Activated CD8-positive, alpha-beta memory T cell treated with anti-CD3 and anti-CD28 coated beads, Interleukin-2, amount 50 U/mL, for 1 hour (primary cell): Measurements from ENCODE around the gene WT1.
"Not testable (repeated sequence)": the region's sequence is repeated elsewhere in the genome, so short reads cannot be mapped to it uniquely, and the experiment has no call there.

Experiments used
- DNase-seq: peaks from one replicate; pipeline ENCODE4 v3.0.0-alpha.2; 2020; ENCODE audit errors: extremely low read depth

WT1 gene

DNA sequence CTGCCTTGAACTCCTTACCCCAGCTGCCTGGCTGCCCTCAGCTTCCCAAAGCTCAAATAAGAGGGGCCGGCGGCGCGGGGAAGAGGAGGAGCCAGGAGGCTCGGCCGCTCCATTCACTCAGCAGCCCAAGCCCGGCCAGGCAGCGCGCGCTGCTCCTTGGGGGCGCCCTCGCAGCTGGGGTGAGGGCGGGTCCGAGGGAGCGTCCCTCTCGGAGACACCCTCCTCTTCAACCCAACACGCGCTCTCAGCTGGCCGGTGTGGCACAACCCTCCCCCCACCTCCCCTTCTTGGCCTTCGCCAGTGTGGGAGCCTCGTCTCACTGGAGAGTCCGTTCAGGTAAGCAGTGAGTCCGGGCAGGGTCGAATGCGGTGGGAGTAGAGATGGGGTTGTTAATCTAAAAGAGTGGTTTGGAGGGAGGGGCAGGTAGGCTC, at the start of gene WT1:
Gene WT1, minus strand, starts transcription at position 29 of the 431 bp plus-strand sequence.
- DNase-seq: no peak

DNA sequence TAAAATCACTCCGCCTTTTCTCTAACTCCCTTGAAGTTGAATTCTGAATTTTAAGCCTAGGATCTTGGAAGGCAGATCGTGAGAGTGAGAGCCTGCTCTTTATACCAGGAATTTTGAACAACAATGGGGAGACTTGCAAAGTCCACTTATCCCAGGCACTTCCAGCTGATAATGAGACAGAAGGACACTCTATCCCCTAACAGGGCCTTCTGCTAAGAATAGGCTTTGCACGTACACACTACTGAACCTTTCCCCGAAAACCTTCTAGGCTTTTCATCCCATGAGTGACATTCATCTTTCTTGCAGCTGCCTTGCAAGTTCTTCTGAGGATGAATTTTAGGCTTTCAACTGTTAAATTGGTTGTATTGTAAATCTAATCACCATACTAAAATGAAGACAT, 44.0 kb upstream of the WT1 start:
- no peak for DNase-seq

DNA sequence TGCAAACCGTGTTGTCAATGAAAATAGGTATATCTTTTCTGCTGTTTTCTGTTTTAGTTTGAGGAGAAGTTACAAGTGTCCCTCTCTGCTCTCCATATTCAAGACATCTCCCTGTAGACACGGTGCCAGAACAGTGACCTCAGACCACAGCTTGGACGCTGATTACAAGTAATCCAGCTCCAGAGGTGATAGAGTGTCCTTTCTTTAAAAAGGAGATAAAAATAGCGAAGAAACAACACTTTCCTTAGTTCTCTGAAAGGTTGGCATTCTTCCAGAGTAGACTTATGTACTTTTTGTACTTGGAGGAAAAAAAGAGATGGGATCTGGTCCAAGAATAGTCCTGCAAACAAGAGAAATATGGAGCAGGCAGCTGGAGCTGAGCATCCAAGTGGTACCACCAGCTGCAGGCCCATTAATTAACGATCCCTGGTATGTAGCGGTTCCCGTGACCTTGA, 43.0 kb upstream of the WT1 start:
- no peak for DNase-seq

DNA sequence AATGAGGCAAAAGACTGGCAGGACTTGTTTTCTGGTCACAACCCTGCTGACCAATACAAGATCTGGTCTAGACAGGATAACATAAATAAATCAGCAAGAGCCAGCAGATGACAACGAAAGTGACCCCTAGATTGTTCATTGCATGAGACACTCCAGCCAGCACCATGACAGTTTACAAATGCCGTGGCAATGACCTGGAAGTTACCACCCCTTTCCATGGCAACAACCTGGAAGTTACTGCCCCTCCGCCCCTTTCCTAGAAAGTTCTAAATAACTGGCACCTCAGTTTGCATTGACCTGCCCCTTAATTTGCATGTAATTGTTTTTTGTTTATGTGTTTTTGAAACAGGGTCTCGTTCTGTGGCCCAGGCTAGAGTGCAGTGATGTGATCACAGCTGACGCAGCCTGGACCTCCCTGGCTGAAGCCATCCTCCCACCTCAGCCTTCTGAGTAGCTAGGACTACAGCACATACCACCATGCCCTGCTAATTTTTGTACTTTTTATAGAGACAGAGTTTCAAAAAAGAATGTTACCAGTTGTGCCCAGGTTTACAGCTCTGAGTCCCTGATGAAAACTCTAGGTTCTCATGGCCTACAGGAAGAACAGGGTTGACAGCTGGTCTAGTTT, 38.1 kb upstream of the WT1 start:
- no peak for DNase-seq

DNA sequence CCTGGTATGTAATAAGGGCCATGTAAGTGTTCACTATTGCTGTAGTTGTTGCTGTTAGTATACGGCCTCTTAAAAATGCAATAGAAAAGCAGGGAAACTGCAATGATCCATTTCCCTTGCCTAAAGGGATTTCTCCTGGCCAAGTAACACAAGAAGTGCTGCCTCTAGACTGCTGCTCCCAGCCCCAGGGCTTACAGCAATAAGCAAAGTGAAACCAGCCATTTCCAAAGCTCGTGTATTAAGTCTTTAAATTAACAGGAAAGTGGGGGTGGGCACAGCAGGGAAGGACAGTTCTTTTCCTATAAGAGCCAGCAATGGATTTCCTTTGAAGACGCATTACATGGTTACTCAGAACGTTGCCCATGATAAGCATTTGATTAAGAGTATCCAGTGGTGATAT, 36.9 kb upstream of the WT1 start:
- DNase-seq: no peak

DNA sequence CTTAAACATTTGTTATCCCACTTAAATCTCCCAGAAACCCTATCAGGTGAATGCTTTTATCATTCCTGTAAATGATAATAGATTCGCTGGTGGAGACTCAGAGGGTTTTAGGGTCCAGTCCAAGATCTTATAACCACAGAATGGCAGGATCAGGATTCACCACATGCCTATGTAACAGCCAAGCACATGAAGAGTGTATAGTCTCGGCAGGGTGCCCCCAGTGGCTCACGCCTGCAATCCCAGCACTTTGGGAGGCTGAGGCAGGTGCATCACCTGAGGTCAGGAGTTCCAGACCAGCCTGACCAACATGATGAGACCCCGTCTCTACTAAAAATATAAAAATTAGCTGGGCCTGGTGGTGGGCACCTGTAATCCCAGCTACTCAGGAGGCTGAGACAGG, 36.2 kb upstream of the WT1 start:
- DNase-seq: not testable (repeated sequence)

DNA sequence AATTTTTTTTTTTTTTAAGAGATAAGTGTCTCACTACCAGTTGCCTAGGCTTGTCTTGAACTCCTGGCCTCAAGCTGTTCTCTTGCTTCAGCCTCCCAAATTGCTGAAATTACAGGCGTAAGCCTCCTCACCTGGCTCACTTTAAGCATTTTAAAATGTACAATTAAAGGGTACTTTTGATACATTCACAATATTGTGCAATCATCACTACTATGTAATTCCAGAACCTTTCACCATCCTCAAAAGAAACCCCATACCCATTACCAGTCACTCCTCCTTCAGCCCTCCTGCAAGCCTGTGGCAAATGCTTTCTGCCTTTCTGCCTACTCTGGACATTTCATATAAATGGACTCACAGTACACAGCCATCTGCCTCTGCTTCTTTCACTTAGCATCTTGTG, 34.5 kb upstream of the WT1 start:
- DNase-seq: no peak

DNA sequence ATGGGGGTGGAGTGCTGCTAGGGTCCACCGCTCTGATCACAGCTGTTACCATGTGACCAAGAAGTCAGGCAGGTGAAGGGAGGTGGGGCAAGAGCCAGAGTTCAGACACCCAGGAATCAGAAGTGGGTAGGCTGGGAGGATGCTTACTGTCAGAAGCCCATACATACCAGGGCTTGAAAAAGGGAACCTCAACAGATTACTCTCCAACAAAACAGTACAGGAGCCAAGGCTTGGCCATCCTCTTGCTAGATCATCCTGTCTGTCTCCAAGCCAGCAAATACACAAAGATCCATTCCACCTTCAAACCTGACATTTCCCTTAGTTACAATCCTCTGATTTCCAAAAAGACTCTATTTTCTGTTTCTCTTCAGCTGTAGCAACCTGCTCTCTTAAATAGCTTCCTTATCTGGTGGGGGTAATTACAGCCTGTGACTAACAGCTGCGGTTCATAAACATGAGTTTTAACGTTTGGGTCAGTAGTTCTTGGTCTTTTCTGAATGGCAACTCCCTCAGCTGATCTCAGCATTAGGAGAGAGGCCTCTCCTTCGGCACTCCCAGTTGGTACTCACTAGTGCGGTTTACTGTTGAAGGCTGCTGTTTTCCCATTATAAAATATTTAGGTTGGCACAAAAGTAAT, 31.1 kb upstream of the WT1 start:
- no peak for DNase-seq

DNA sequence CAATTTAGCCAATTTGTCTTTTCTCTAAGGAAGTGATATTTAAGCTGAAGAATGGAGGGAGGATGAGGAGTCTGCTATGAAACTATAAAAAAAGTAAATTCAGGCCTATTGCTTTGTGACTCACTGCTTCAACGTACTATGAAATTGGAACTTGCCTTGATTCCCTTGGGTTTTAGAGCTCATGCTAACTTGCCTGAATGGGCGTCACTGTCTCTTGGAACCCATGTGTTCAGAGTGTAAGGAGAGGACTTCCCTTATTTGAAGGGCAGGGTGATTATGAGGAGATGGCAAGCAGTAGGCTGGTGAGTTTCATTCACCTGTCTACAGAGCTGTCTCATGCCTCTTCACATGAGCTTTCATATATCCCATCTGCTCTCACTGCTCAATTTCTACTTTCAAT, 28.7 kb upstream of the WT1 start:
- no peak for DNase-seq

DNA sequence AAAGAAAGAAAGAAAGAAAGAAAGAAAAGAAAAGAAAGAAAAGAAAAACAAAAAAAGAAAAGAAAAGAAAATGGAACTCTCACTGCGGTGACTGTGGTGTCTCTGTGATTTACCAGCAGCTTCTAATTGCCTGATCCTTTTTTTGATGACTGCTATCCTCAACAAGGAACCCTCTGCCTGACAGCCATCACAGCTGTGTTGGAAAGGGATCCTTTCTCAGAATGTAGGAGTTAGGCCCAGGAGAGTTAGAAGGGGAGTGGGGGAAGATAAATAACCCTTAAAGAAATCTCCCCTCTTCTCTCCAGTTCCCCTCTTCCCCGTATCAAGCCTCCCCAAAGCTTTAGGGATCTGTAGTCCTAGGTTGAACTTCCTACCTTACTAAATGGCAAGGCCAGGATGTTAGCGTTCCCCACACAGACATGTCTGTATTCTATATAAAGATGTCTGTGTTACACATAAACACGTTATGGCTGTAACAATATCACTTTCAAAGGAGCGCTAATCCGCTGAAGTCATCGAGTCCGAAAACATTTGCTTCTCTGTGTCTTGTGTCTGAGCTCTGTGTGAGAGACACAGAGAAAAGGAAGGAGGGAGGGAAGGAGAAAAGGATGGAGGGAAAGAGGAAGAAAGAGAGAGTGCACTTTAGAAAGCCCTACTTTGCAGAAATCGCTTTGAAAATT, 26.8 kb upstream of the WT1 start:
- DNase-seq: no peak

DNA sequence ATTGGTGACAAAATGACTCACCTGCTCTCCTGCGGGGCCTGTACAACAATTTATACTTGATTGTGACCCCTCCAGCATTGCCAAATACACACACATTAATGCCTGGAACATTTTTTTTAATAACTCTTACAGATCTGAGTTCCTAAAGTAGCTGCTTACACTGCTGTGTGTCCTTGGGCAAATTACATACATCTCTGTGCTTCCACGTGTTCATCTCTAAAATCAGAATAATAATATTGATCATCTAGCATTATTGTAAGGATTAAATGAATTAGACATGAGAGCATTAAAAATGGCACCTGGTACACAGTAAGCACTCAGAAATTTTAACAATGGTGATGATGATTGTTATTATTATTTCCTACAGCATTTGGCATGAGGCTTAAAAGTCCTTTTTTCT, 21.5 kb upstream of the WT1 start:
- DNase-seq: no peak

DNA sequence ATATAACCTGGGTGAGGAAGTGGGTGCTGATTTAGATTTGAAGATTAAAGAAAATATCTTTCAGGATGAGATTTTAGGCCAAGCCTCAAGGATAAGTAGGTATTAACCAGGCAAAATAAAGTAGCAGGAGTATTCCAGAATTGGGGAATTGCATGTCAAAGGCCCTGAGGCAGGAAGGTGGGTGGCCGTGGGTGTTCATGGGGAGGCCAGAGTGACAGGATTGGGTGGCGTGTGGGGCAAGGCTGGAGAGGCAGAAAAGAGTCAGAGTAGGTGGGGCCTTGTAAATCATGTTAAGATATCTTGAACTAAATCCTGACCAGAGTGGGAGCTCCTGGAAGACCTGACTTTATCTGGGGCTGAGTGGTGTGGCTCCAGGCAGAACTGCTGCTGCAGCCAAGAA, 19.7 kb upstream of the WT1 start:
- DNase-seq: no peak

DNA sequence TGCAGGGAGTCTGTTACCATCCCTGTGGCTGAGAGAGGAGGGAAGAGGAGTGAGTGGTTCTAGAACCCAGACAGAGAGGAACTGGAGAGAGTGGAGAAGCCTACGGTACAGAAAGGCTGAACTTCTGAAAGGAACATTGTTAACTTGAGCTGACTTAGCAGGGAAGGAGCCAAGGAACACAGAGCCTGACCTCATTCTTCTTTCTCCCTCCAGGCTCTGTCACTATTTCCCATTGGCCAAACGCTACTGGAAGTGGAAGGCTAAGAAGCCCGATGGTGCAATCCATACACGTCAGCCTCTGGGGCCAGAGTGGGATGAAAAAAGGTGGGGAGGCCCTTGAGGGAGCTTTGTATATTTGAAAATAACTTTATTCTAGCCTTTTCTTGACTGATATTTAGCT, 16.5 kb upstream of the WT1 start:
- no peak for DNase-seq

DNA sequence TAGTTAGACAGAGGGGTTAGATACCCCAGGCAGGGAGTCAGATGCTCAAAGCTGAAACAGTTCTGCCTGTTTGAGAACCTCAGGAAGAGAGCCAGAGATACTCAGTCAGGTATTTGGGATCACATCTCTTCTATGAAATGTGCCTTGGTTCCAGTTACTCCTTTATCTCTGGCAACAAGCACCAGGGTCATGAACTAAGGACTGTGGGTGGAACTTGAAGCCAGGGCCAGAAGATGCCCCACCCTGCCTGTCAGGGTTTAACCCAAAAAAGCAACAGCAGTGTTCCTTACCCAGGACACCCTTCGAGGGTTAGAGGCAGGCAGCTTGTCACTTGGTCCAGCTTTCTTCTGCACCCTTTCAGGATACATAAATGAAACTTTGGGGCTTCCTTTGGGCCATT, 15.0 kb upstream of the WT1 start:
- no peak for DNase-seq

DNA sequence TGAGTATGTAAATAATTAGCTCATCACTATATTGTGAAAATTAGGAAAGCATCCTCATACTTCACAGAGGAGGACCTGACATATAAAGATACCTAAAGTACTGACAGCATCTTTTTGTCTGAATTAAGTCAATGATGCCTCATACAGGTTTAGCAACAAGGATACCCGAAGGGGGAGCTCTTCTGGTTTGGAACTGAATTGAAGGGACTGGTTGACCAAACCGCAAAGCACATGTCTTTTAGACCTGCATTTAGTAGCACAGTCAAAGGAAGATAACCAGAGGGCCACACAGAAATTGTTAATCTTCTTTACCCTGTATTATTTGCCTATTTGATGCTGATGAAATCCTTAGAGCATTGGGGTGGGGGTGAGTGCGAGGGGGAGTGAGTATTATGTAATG, 12.9 kb upstream of the WT1 start:
- no peak for DNase-seq

DNA sequence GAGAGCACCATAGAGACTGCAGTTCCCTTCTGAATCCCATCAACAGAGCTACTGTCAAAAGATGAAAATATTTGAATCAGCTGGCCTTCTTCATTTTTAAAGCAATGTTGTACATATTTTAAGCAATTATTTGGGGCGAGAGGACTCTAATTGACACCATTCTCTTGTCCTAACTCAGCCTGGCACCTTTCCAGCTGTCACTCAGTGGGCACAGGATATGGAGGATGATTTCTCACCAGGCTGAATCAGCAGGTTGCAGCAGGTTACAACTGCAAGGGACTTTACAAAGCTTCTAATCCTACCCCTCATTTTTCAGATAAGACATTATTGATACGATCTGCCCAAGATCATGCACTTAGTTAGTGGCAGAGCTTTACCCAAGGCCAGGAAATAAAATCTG, 11.9 kb upstream of the WT1 start:
- no peak for DNase-seq

DNA sequence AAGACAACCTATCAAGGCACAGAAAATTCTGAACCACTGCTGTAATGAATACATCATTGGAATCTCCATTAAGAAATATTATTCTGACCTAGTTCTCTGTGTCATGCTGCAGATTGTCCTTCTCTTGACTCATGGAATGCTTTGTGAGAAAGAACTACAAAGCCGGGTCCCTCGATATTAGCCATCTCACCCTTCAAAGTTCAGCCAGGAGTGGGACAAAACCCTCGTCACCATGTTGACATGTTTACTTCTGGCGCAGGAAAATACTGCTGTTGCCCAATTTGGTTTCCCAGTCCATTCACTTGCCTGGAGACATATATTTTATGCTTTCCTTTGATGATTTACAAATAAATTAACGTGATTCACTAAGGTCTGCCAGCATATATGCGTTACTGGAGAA, 10.9 kb upstream of the WT1 start:
- no peak for DNase-seq

DNA sequence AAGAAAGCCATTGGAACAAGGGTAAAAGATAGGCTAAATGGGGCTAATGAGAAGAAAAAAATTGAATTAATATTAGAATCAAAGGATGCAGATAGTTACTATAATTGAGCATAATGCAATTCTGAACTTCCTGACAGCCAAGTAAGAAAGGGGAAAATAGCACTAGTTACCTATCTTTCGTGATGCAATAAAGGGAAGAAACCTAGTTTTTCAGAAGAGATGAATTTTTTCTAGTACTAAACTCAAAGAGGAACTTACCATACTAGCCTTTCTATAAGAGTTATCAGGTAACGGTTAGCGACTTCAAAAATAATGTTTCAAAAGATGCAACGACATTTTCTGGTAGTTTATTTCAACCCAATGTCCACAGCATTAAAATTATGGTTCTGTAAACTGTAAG, 8.8 kb upstream of the WT1 start:
- no peak for DNase-seq

DNA sequence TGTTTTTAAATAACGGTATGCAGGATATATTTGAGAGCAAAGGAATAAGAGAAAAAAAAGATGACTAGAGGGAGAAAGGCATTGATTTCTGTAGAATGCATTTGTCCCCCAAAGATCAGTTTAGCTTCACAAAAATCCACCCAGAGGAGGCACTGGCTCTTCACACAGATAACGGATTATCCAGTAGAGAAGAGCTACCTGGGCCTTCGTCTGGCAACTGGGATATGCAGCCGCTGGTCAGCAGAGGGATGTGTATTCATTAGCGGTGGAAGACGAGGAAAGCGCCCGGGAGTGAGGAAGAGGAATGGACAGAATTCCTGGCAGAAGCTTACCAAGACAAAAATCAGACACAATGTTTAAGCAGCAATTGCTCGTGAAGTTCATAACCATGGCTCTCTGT, 5.6 kb upstream of the WT1 start:
- no peak for DNase-seq

DNA sequence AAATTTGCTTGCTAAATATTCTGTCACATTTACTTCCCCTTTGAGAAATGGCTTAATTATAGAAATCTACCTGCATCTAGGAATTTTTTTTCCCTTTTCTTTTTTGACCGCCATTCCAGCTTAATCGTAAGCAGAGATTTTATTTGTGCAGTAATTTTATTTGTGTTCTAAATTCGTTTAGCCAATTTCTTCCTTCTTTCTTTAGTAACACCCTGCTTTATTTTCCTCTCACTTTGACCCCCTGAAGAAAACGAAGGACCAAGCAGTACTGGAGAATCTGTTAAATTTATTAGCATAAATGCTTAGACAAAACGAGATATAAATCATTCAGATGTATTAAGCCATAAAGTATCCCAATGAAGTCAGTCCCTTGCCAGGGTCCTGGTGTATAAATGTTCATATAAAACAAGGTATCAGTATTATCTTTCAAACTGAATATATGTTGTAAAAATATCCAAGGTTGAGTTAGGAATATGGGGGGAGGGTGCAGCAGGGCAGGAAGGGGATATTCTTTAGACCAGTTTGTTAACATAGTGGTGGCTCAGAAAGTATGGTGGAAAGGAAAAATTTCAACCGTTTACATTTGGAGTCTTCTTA, 5.1 kb upstream of the WT1 start:
- DNase-seq: no peak

DNA sequence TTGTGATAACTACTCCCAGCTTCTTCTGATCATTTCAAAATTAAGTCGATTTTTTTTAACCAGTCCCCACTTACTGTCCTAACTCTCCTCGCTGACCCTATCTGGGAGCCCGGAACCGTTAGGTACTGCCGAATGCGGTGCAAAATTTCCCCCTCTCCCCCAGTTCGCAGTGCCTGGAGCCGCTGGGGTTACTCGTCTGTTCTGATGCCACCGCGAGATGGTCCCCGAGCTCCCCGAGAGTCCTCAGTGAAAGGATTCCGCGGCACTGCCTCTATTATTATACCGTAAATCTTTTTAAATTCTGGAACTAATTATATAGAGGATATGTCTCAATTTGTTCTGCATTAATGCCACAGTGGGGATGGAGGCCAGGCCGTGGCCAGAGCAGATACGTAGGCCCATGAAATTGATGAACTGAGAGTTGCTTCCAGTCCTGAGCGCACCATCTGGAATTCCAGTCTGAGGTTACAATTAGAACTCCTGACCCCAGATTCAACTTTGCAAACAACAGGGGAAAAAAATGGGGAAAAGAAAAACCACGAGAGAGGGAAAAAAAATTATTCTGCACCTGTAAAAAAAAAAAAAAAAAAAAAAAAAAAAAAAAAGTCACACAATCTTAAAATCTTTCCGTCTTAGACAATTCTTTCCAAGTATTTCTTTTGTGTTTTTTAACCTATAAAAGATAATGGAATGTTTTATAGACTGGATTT, 4.3 kb upstream of the WT1 start:
- no peak for DNase-seq

DNA sequence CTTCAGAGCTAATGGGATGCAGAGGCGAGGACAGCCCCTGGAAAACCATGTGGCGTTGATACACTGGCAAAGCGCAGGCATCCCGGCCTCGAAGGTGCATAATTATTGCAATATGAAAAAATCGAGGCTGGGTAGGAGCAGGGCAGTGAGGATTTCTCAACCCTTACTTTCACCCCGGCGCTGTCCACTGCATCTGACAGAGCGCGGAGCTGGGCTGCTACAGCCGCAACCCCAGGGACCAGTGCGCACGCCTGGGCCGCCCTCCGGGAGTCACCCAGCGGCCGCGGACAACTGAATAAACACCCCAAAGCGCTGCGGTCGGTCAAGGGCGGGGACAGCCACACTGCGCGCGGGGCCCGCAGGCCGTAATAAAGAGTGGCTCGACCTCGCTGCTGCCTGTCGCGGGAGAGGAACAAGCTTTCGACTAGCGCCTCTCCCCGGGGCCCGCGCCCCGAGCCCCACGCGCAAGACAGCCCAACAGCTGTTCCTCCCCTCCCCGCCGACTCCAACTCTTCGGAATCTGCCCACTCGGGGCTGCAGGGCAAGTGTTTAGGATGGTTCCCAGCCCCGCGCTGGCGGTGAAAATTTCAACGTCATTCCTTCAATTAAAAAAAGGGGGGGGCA, 3.6 kb upstream of the WT1 start:
- DNase-seq: no peak
